ENCODE data around the gene RRAGB.
A peak's percentile ranks its signal among the peaks of the same experiment; 100 is the strongest.
"Not testable (repeated sequence)": the region's sequence is repeated elsewhere in the genome, so short reads cannot be mapped to it uniquely, and the experiment has no call there.

RRAGB gene

GRCh38 chrX:55738969-55739368 is 21.4 kb downstream of the RRAGB start:
- no peak for TF ChIP-seq CTCF (conservative IDR thresholded peaks at IDR 0.05; ENCODE audit: control insufficient read depth, insufficient read depth, low read depth, low read length)
- H3K4me3 ChIP-seq (ENCODE audit: control insufficient read depth, low read depth, low read length) = no peak overlapping the region
- DNase-seq (ENCODE audit: low read depth) = no peak

GRCh38 chrX:55742649-55743048 is 25.1 kb downstream of the RRAGB start:
- no peak overlapping the region for H3K4me3 ChIP-seq (ENCODE audit: control insufficient read depth, low read depth, low read length)
- TF ChIP-seq CTCF (conservative IDR thresholded peaks at IDR 0.05; ENCODE audit: control insufficient read depth, insufficient read depth, low read depth, low read length) = no peak
- no peak for DNase-seq (ENCODE audit: low read depth)

- DNase-seq (ENCODE audit: low read depth); H3K4me3 ChIP-seq (ENCODE audit: control insufficient read depth, low read depth, low read length): not testable (repeated sequence)
These were observed 30.9 kb downstream of the RRAGB start for GRCh38 chrX:55748463-55748862.

- H3K4me3 ChIP-seq (ENCODE audit: control insufficient read depth, low read depth, low read length) = no peak overlapping the region
- TF ChIP-seq CTCF (conservative IDR thresholded peaks at IDR 0.05; ENCODE audit: control insufficient read depth, insufficient read depth, low read depth, low read length) = no peak
- no peak for DNase-seq (ENCODE audit: low read depth)
These were observed 32.7 kb downstream of the RRAGB start for GRCh38 chrX:55750256-55750655.

GRCh38 chrX:55754861-55755294 is 37.3 kb downstream of the RRAGB start:
- H3K4me3 ChIP-seq (ENCODE audit: control insufficient read depth, low read depth, low read length) = no peak overlapping the region
- TF ChIP-seq CTCF (conservative IDR thresholded peaks at IDR 0.05; ENCODE audit: control insufficient read depth, insufficient read depth, low read depth, low read length) = no peak
- DNase-seq (ENCODE audit: low read depth) = no peak

GRCh38 chrX:55758033-55758432 is 40.5 kb downstream of the RRAGB start:
- no peak for TF ChIP-seq CTCF (conservative IDR thresholded peaks at IDR 0.05; ENCODE audit: control insufficient read depth, insufficient read depth, low read depth, low read length)
- no peak overlapping the region for H3K4me3 ChIP-seq (ENCODE audit: control insufficient read depth, low read depth, low read length)
- DNase-seq (ENCODE audit: low read depth) = peak; percentile 33

- H3K4me3 ChIP-seq (ENCODE audit: control insufficient read depth, low read depth, low read length) = no peak overlapping the region
- no peak for TF ChIP-seq CTCF (conservative IDR thresholded peaks at IDR 0.05; ENCODE audit: control insufficient read depth, insufficient read depth, low read depth, low read length)
- no peak for DNase-seq (ENCODE audit: low read depth)
These were observed 41.9 kb downstream of the RRAGB start for GRCh38 chrX:55759478-55759877.

Measured in fibroblast of mammary gland (primary cell).